SK-N-SH (cell line): ENCODE measurements around the gene RAB30. TPM values are rescaled to one million over a fixed set of nuclear protein-coding genes. Genes with fewer than 3 reads are reported as not detected.

Experiments used
- CTCF ChIA-PET: fragments of 300-600, 350-600 bp; formaldehyde crosslinking; extraction: SDS; loops from one replicate; lab custom pipeline; 2021; lab: Yijun Ruan, JAX
- POLR2A ChIA-PET: fragments of 350-600 bp; sonication (Branson Sonifier 250); formaldehyde crosslinking; extraction: SDS; loops from one replicate; lab custom pipeline; 2020; ENCODE audit warnings: antibody characterized with exemption, inconsistent platforms; lab: Yijun Ruan, JAX
- DNase-seq: peaks from one replicate; pipeline ENCODE4 v3.0.0; 2012
- H2AFZ ChIP-seq: fragments of 200-600 bp; sonication (generic); 2 replicates; pipeline ENCODE4 v1.8.1; 2016; ENCODE audit warnings: antibody characterized with exemption, mild to moderate bottlenecking, low read depth
- H3F3A ChIP-seq: fragments of 200-600 bp; sonication (generic); replicated peaks from 2 replicates; pipeline ENCODE3; 2016; ENCODE audit warnings: antibody characterized with exemption, mild to moderate bottlenecking; ENCODE audit not compliant: insufficient read depth
- H3K27ac ChIP-seq, 2 experiments: fragments of 200-500 bp in 1 of 2; fragments of 200-600 bp in 1 of 2; sonication (Bioruptor generic) in 1 of 2; sonication (generic), shearing (Covaris generic) in 1 of 2; 2 replicates each; pipeline versions ENCODE4 v1.5.1 to v1.6.1; 2014 to 2016; ENCODE audit warnings: low read depth in 2 of 2, inconsistent platforms in 1 of 2, low read length in 1 of 2, mild to moderate bottlenecking in 1 of 2, mixed read lengths in 1 of 2
- H3K27me3 ChIP-seq: fragments of 200-600 bp; sonication (generic), shearing (Covaris generic); 2 replicates; pipeline ENCODE4 v1.6.1; 2016; ENCODE audit warnings: mixed run types; ENCODE audit not compliant: insufficient read depth
- H3K36me3 ChIP-seq, 2 experiments: fragments of 200-500 bp in 1 of 2; fragments of 200-600 bp in 1 of 2; sonication (Bioruptor generic) in 1 of 2; sonication (generic) in 1 of 2; replicated peaks in 1 of 2; 2 replicates each; pipeline versions ENCODE3 to v1.5.1; 2014 to 2016; ENCODE audit warnings: low read length in 1 of 2, mild to moderate bottlenecking in 1 of 2; ENCODE audit not compliant: insufficient read depth in 2 of 2, control insufficient read depth in 1 of 2
- H3K4me1 ChIP-seq, 2 experiments: fragments of 200-500 bp in 1 of 2; fragments of 200-600 bp in 1 of 2; sonication (Bioruptor generic) in 1 of 2; sonication (generic), shearing (Covaris generic) in 1 of 2; 2 replicates each; pipeline versions ENCODE4 v1.5.1 to v1.6.1; 2014 to 2016; ENCODE audit warnings: low read depth in 1 of 2, low read length in 1 of 2, mixed run types in 1 of 2; ENCODE audit not compliant: insufficient read depth in 2 of 2, control insufficient read depth in 1 of 2
- H3K4me2 ChIP-seq: fragments of 200-600 bp; sonication (generic), shearing (Covaris generic); 2 replicates; pipeline ENCODE4 v1.6.1; 2017; ENCODE audit warnings: mixed run types
- H3K4me3 ChIP-seq, 2 experiments: fragments of 200-500 bp in 1 of 2; fragments of 200-600 bp in 1 of 2; sonication (Bioruptor generic) in 1 of 2; sonication (generic), shearing (Covaris generic) in 1 of 2; 2 replicates each; pipeline versions ENCODE4 v1.5.1 to v1.8.1; 2014 to 2016; ENCODE audit warnings: low read depth in 2 of 2, inconsistent platforms in 1 of 2, low read length in 1 of 2, mild to moderate bottlenecking in 1 of 2, mixed read lengths in 1 of 2, moderate library complexity in 1 of 2
- H3K79me2 ChIP-seq: fragments of 200-600 bp; sonication (generic); 2 replicates; pipeline ENCODE4 v1.8.1; 2017; ENCODE audit warnings: mild to moderate bottlenecking; ENCODE audit not compliant: insufficient read depth
- H3K9ac ChIP-seq: fragments of 200-600 bp; sonication (generic); 2 replicates; pipeline ENCODE4 v1.6.1; 2017; ENCODE audit warnings: mixed run types
- H3K9me2 ChIP-seq: fragments of 200-600 bp; sonication (generic); 2 replicates; pipeline ENCODE4 v1.6.1; 2017; ENCODE audit warnings: mixed run types
- H3K9me3 ChIP-seq: fragments of 200-600 bp; sonication (generic); 2 replicates; pipeline ENCODE4 v1.6.1; 2017; ENCODE audit warnings: mixed run types, mild to moderate bottlenecking, moderate library complexity
- H4K20me1 ChIP-seq: fragments of 200-600 bp; sonication (generic); 2 replicates; pipeline ENCODE4 v1.6.1; 2017; ENCODE audit warnings: mild to moderate bottlenecking, mixed run types; ENCODE audit not compliant: insufficient read depth
- EP300 ChIP-seq, 2 experiments: IDR thresholded peaks; 2 replicates each; pipeline versions ENCODE4 v1.4.0 to v1.6.1; 2012; ENCODE audit warnings: borderline replicate concordance in 1 of 2, low read depth in 1 of 2, low read length in 1 of 2
- EZH2phosphoT487 ChIP-seq: fragments of 200-600 bp; sonication (generic); IDR thresholded peaks from 2 replicates; pipeline ENCODE4 v1.6.1; 2017; ENCODE audit warnings: low read depth, mixed run types, mild to moderate bottlenecking, antibody characterized with exemption, moderate library complexity, borderline replicate concordance
- FOSL2 ChIP-seq: IDR thresholded peaks from 2 replicates; pipeline ENCODE4 v1.4.0; 2012; ENCODE audit warnings: low read depth, mild to moderate bottlenecking, moderate library complexity, borderline replicate concordance
- GABPA ChIP-seq: IDR thresholded peaks from 2 replicates; pipeline ENCODE4 v1.4.0; 2012; ENCODE audit warnings: low read depth, mild to moderate bottlenecking
- IRF3 ChIP-seq: fragments of 150-350 bp; IDR thresholded peaks from 2 replicates; pipeline ENCODE4 v1.6.1; 2016; ENCODE audit warnings: mild to moderate bottlenecking, low read depth, low read length
- JUND ChIP-seq: IDR thresholded peaks from 2 replicates; pipeline ENCODE4 v1.4.0; 2012
- NFIC ChIP-seq: IDR thresholded peaks from 2 replicates; pipeline ENCODE4 v1.4.0; 2012; ENCODE audit warnings: borderline replicate concordance
- POLR2AphosphoS5 ChIP-seq: IDR thresholded peaks from 2 replicates; pipeline ENCODE4 v1.6.1; 2012; ENCODE audit warnings: low read depth, low read length
- SMC3 ChIP-seq: IDR thresholded peaks from 2 replicates; pipeline ENCODE4 v1.6.1; 2012; ENCODE audit warnings: low read depth, low read length, improper control_type of control experiment
- TAF1 ChIP-seq: IDR thresholded peaks from 2 replicates; pipeline ENCODE4 v1.6.1; 2012; ENCODE audit warnings: low read depth, mild to moderate bottlenecking, low read length, moderate library complexity, borderline replicate concordance
- USF1 ChIP-seq: IDR thresholded peaks from 2 replicates; pipeline ENCODE4 v1.4.0; 2012; ENCODE audit warnings: low read depth, borderline replicate concordance
- YY1 ChIP-seq: IDR thresholded peaks from 2 replicates; pipeline ENCODE4 v1.4.0; 2012; ENCODE audit warnings: low read depth, mild to moderate bottlenecking
- WGBS: methylation state at CpG from one replicate; pipeline ENCODE4 v1.1.6; 2017; ENCODE audit warnings: low lambda C conversion rate; 5-methylcytosine and 5-hydroxymethylcytosine counted together
- polyA plus RNA-seq, 3 experiments: library from polyadenylated mRNA; depleted of rRNA; stranded (reverse); fragments of >200 nt; gene quantifications; 2 replicates each; pipeline ENCODE4 v1.2.3, GENCODE V29; 2012
- TF ChIP-seq, protein P1 (sequence below): IDR thresholded peaks from 2 replicates; pipeline ENCODE4 v1.6.1; 2012; ENCODE audit warnings: mild to moderate bottlenecking, low read depth, low read length, moderate library complexity

RAB30 gene
- polyA plus RNA-seq, 1 of the 3 experiments (the other 2 are of a cell fraction): 3.3 TPM

- Histone ChIP-seq H3K9me3 (no peaks in the 10 kb centered on the region), H3K4me2 (no peak overlapping the region), H4K20me1 (no peaks in the 10 kb centered on the region)
Observed at GRCh38 chr11:83027794-83028193, 43.9 kb downstream of the RAB30 start.

GRCh38 chr11:83027289-83027688 lies 44.4 kb downstream of the RAB30 start:
- H3K9me3 ChIP-seq: no peaks in the 10 kb centered on the region
- 98% methylated on average over 5 of the region's 5 CpGs for WGBS
- no peaks in the 10 kb centered on the region for H3K9me2 ChIP-seq
- H3K4me1 ChIP-seq: no peaks in the 10 kb centered on the region
- no peaks in the 10 kb centered on the region for H4K20me1 ChIP-seq
- H3K4me2 ChIP-seq: no peak overlapping the region
- ChIA-PET CTCF (no interaction called here), POLR2A (no interaction called here)
- peaks cover 46% of the 10 kb centered on the region for H3K79me2 ChIP-seq
- no peak for DNase-seq
- no peaks in the 10 kb centered on the region for H3K27me3 ChIP-seq
- H3K27ac ChIP-seq: no peak overlapping the region
- no peak overlapping the region for H3K9ac ChIP-seq
- no peaks in the 10 kb centered on the region for H3F3A ChIP-seq
- no peaks in the 10 kb centered on the region for H3K36me3 ChIP-seq
- no peak for TF ChIP-seq POLR2AphosphoS5
- no peak for TF ChIP-seq IRF3
- no peak for TF ChIP-seq SMC3
- no peak for TF ChIP-seq YY1
- TF ChIP-seq, protein P1, sequence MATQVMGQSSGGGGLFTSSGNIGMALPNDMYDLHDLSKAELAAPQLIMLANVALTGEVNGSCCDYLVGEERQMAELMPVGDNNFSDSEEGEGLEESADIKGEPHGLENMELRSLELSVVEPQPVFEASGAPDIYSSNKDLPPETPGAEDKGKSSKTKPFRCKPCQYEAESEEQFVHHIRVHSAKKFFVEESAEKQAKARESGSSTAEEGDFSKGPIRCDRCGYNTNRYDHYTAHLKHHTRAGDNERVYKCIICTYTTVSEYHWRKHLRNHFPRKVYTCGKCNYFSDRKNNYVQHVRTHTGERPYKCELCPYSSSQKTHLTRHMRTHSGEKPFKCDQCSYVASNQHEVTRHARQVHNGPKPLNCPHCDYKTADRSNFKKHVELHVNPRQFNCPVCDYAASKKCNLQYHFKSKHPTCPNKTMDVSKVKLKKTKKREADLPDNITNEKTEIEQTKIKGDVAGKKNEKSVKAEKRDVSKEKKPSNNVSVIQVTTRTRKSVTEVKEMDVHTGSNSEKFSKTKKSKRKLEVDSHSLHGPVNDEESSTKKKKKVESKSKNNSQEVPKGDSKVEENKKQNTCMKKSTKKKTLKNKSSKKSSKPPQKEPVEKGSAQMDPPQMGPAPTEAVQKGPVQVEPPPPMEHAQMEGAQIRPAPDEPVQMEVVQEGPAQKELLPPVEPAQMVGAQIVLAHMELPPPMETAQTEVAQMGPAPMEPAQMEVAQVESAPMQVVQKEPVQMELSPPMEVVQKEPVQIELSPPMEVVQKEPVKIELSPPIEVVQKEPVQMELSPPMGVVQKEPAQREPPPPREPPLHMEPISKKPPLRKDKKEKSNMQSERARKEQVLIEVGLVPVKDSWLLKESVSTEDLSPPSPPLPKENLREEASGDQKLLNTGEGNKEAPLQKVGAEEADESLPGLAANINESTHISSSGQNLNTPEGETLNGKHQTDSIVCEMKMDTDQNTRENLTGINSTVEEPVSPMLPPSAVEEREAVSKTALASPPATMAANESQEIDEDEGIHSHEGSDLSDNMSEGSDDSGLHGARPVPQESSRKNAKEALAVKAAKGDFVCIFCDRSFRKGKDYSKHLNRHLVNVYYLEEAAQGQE: no peak
- TF ChIP-seq NFIC: no peak
- no peak overlapping the region for H2AFZ ChIP-seq
- H3K4me3 ChIP-seq: no peak overlapping the region

More at GRCh38 chr11:83027794-83028193, 43.9 kb downstream of the RAB30 start:
- H3K4me3 ChIP-seq: no peak overlapping the region
- DNase-seq: no peak
- WGBS: 93% methylated on average over 2 of the region's 2 CpGs
- H3K9ac ChIP-seq: no peak overlapping the region
- no peaks in the 10 kb centered on the region for H3K27me3 ChIP-seq
- TF ChIP-seq USF1 (no peak), GABPA (no peak), EZH2phosphoT487 (no peak), EP300 (IDR thresholded peaks at IDR 0.05; ENCODE audit: borderline replicate concordance in 1 of 2, low read depth in 1 of 2, low read length in 1 of 2) (no peak), FOSL2 (no peak), TAF1 (no peak), JUND (no peak)
- TF ChIP-seq, protein P1: no peak
- H2AFZ ChIP-seq: no peak overlapping the region
- no peak overlapping the region for H3K27ac ChIP-seq
- H3F3A ChIP-seq: peaks cover 2% of the 10 kb centered on the region
- CTCF ChIA-PET: no interaction called here
- POLR2A ChIA-PET: no interaction called here
- no peaks in the 10 kb centered on the region for H3K9me2 ChIP-seq
- peaks cover 50% of the 10 kb centered on the region for H3K79me2 ChIP-seq
- no peaks in the 10 kb centered on the region for H3K4me1 ChIP-seq
- H3K36me3 ChIP-seq: no peaks in the 10 kb centered on the region
